GM19455 (cell line): ENCODE results near the gene TCAIM.

ENCODE experiments used
- ATAC-seq: cut with Tn5 transposase; IDR thresholded peaks from one replicate; pipeline ENCODE4 v1.9.1; 2021; ENCODE audit not compliant: unreplicated experiment

TCAIM gene

DNA sequence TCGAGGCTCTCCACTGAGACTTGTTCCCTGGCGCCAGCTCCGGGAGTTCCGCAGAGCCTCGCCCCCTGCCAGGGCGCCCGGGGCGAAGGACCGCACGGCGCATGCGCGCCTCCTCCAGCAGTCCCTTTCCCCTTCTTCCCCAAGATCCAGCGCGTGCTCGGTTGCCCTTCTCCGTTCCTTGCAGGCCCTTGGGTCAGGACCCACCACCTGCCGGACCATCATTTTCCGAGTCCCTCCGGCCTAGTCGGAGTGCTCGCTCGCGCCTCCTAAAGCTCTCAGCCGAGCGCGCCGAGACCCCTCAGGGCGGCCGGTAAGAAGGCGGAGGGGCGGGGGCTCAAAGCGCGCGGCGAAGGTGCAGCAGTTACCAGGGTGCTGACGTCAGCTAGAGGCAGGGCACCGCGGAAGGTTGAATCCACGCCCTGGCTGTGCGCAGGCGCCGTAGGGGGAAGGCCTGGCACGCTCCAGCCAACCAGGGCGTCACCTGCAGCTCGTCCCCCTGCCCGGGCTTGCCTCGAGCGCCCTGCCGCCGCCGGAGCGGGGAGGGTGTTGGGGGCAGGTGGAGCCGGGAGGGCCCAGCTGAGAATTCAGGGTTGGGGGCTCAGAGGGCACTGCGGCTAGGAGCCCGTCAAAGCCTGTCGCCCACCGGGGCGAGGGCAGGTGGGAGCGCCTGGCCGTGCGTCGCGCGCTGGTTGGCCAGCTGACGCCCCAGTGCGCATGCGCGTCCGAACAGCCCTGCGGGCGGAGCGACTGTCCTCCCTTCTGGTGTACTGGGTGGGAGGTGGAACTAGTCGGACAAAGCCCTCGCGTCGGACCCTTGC, at the start of gene TCAIM:
Gene TCAIM, plus strand, starts transcription at position 757 of the 818 bp plus-strand sequence. CDS start 16,017 bp downstream, outside the sequence.
- peak; percentile 95 for ATAC-seq

- no peak for ATAC-seq
Observed at GRCh38 chr3:44289882-44290462, 48.6 kb upstream of the TCAIM start.

DNA sequence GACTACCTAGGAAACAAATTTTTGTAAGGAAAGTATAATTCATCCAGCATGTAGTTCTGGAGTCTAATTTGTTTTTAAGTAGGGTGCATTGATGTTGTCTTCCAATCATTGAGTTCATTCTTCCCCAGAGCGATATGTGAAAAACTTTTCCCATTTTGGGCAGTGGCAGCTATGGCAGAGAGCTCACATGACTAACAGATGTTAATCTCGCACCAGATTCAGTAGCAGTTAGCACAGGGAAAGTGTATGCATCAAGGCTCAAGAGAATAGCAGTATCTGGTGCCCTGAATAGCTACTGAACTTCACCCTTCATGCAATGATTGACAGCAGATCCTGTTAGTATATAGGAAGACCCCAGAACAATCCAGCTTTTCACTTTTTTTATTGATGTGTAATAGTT, 46.3 kb upstream of the TCAIM start:
- ATAC-seq, result no peak

GRCh38 chr3:44292947-44293346, 45.6 kb upstream of the TCAIM start:
- no peak for ATAC-seq

- no peak for ATAC-seq
Observed at GRCh38 chr3:44297255-44297654, 41.3 kb upstream of the TCAIM start.

DNA sequence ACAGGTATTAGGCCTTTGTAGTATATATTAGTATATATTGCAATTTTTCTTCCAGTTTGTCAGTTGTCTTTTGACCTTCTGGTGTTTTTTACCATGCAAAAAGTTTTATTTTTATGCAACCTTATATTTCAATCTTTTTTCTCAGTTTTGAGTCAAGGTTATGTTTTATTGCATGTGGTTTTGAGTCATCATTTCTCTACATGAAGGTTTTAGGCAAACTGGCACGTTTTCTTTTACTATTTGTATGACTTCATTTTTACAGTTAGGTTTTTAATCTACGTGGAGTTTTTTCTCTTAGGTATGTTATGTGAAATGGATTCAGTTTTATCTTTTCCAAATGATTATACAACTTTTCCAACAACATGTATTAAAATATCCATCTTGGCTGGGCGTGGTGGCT, 36.8 kb upstream of the TCAIM start:
- no peak for ATAC-seq

DNA sequence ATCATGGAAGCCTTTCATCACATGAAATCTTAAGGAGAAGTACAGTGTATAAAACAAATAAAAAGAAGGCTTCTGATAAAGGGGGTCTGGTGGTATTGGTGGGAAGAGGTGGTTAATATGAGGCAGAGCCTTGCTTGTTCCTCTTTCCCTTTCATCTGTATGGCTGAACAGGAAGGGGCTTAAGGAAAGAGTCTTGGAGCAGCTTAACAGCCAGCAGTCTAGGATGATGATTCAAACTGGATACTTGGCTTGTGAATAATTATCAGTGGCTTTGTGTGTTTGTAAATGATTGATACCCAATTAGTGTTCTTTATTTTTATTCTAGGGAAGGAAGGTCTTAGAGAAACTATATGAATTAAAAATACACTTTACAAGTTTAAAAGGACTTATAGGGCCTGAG, 29.1 kb upstream of the TCAIM start:
- no peak for ATAC-seq

- ATAC-seq, result no peak
Observed at GRCh38 chr3:44318891-44319311, 19.7 kb upstream of the TCAIM start.

- no peak for ATAC-seq
Observed at GRCh38 chr3:44321335-44321734, 17.2 kb upstream of the TCAIM start.

DNA sequence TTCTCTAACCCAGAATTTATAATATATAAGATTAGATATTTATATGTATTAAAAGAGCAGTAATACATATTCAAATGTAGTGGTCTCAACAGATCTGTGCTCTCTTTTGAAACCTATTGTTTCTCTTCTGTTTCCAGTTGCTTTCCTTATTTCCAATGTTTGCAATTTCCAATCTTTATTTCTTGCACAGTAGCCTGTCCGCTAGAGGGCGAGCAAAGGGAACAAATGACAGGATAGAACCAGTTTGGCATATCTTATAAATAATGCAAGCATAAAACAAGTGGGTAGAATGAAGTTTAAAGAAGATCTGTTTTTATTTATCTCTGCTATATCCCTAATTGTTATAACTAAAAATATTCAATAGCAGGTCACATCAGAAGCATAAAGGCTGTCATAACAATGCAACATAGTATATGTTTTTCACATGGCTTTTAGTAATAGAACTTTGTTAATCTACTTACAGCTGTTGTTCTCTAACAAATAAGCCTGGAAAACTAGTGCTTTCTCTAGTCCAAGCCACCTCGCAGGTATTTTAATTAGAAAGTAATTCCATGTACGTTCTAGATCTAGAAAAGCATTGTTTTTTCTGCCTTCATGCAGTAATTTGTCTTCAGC, 15.1 kb upstream of the TCAIM start:
- ATAC-seq, result no peak

GRCh38 chr3:44324584-44324983, 14.0 kb upstream of the TCAIM start:
- no peak for ATAC-seq

DNA sequence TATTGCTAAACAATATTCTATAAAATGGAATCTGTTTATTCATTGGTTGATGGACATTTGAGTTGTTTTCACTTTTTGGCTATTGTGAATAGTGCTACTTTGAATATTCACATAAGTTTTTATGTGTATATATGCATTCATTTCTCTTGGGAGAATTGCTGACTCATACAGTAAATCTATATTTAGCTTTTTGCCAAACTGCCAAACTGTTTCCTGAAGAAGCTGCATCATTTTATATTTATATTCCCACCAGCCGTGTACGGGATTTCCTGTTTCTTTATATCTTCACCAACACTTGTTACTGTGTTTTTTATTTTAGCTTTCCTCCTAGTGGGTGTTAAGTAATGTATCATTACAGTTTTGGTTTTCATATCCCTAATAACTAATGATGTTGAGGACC, 12.5 kb upstream of the TCAIM start:
- ATAC-seq, result no peak

DNA sequence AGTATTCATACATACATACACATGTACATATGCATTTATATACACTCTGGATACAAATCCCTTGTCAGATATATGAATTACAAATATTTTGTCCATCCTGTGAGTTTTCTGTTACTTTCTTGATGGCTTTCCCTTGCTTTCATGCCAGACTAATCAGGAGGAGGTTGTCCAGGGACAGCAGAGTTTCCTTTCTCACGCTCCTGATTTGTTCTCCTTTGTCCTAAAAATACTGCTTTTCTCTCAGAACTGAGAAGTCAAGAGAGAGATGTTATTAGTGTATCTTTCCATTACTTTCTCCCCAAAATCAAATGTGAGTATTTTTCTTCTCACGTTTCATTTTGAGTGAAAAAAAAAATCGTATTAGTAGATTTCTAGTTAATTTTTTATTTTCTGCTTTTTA, 12.1 kb upstream of the TCAIM start:
- ATAC-seq, result no peak

- ATAC-seq, result no peak
Observed at GRCh38 chr3:44329946-44330345, 8.6 kb upstream of the TCAIM start.

- ATAC-seq, result no peak
Observed at GRCh38 chr3:44330444-44330843, 8.1 kb upstream of the TCAIM start.

DNA sequence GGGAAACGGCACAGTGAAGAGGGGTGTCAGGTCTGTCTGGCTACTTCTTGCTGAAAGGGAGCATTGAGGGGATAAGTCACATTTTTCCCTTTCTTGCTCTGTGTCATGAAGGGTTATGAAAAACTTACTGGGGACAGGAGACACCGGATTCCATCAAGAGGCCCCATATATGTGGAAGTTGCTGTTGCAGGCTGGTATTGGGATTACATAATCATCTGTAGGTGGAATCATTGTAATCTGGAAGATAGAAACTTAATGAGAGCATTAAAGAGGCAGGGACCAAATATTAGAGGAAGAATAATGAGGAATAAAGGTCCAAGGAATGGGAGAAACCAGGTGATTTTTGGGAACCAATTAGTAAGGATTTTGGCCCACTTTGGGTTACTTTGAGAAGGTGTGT, 4.2 kb upstream of the TCAIM start:
- ATAC-seq, result no peak

DNA sequence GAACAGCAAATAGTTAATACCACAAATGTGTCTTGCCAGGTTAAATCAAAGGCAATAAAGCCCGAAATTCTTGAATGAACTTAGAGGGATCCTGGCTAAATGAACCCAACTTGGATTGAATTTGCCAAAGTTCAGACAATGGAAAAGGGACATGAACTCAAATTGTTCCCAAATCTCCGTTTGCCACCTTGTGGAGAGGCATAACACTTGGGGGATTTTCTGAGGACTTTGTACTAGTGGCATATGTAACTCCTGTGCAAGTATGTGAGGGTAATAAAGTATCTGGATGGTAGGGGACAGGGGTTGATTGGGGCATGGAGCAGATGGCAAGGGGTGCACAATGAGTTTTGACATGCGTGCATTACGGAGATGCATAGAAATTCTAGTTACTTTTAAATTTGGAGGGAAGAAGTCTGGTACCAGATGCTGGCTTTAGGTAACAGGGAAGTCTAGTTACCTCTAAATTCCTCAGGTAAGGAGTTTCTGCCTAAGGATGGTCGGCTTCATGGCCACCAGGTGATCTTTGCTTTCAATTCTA, 1.2 kb upstream of the TCAIM start:
- no peak for ATAC-seq

GRCh38 chr3:44338828-44339127, 212 bp downstream of the TCAIM start:
- no peak for ATAC-seq

DNA sequence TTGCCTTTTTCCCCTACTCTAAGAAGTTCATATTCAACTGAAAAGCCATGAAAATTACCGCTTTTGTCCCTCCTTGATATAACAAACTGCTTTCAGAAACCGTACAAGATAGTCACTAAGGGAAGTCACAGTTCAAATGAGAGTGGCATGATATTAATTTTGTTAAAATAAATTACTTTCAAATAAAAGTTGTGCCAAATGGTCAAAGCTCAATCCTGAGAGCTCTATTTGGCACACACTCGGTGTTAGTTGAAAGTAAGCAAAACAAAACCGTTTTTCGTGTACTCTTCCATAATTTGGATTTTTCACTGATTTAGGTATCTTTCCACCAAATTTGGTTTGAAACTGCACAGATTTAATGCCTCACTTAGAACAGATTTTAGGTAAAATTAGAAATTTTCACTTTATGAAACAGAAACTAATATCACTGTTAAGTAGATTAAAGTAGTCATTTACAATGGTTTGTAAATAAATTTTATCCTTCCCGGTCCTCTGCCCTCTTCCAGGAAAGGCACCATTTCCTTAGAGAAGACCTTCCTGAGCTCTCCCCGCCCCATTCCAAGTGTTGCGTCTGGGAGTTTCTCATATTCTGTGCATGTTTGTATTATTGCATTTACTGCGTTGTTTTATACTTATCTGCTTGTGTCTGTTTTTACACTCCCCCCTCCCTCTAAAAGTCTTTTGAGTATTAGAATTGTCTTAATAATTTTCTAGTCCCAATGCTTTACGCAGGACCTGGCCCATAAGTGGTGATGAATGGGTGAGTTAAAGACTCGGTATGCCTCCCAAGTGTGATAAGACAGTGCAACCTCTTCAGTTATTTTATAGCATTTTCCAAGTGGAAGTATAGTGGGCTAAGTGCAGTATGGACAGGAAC, 853 bp downstream of the TCAIM start:
- no peak for ATAC-seq

DNA sequence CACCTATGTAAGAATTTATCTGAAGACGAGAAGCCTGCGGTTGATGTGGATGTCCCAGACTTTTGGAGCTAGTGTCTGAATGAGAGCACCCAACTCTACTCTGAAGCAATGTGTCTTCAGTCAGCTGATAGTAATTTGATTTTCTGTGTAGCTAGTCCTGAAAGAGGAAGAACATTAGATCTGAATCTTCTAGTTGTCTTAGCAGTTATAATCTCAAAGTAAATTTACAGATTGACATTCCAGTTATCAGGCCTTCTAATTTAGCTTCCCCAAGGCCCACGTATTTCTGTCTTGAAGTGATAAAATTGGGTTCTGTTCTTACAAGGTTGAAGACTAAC, 1.5 kb downstream of the TCAIM start:
- no peak for ATAC-seq

DNA sequence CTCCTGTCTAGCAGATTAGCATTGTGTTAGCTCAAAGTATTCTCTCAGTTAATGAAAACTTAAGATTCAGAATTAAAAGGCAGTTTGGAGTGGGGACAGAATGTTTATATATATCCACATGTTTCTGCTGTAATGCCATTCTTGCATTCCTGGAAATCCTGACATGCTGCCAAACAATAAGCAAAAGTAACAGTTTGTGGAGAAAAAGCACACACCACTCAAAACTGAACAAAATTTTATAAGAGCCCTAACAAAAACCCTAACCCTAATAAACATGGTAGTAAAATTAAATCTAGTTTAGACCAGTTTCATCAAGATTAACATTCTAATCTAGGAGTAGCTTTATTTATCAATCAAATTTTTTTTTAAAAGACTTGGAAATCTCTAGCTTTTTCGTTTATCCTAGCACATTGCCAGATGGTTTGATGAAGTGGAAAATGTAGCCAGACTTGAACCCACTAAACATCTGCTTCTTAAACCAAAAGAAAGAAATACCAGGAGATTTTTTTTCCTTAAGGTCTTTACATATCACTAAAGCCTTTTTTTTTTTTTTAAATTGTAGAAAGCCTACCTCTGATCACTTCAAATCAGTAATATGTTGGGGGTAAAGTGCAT, 3.7 kb downstream of the TCAIM start:
- ATAC-seq, result no peak
